Thyroid gland (tissue), 4 donors: Measurements from ENCODE around the gene CHST14. TPM values are rescaled to one million over a fixed set of nuclear protein-coding genes. Genes with fewer than 3 reads are reported as not detected.

Experiments
- DNase-seq, 2 donors: peaks; one replicate each; pipeline ENCODE4 v3.0.0-alpha.2; 2019
- H3K27ac ChIP-seq, 3 donors: fragments of 200-600 bp; sonication (generic); 1 replicate in 2 of 3; 2 replicates in 1 of 3; pipeline ENCODE4 v1.5.1; 2016 to 2019; ENCODE audit warnings: mild to moderate bottlenecking in 1 of 3, moderate library complexity in 1 of 3
- H3K27me3 ChIP-seq: fragments of 200-600 bp; sonication (generic); one replicate; pipeline ENCODE4 v1.5.1; 2019
- H3K36me3 ChIP-seq, 2 donors: fragments of 200-600 bp; sonication (generic); one replicate each; pipeline ENCODE4 v1.5.1; 2016 to 2019
- H3K4me1 ChIP-seq, 2 donors: fragments of 200-600 bp; sonication (generic); one replicate each; pipeline ENCODE4 v1.5.1; 2017 to 2019
- H3K4me3 ChIP-seq, 3 donors: fragments of 200-600 bp; sonication (generic); replicated peaks in 1 of 3; 1 replicate in 2 of 3; 2 replicates in 1 of 3; pipeline ENCODE4 v1.5.1; 2016; ENCODE audit warnings: mild to moderate bottlenecking in 1 of 3
- H3K9me3 ChIP-seq: fragments of 200-600 bp; sonication (generic); one replicate; pipeline ENCODE4 v1.5.1; 2017
- POLR2A ChIP-seq, 2 donors: fragments of 450-650 bp; IDR thresholded peaks; one replicate each; pipeline ENCODE4 v1.6.1; 2017; ENCODE audit warnings: antibody characterized with exemption in 2 of 2, mild to moderate bottlenecking in 2 of 2, moderate library complexity in 1 of 2
- WGBS, 2 donors: methylation state at CpG; one replicate each; pipeline ENCODE4 v1.1.5; 2017; 5-methylcytosine and 5-hydroxymethylcytosine counted together
- intact Hi-C: fragments of 100-400 bp; cut with DNase I; formaldehyde crosslinking; loops from one replicate; pipeline ENCODE4 v1.15.1; 2023
- total RNA-seq, 4 donors: library from RNA; depleted of rRNA; stranded (reverse); fragments of >200 nt; gene quantifications; one replicate each; pipeline ENCODE4 v1.2.3, GENCODE V29; 2016
- TF ChIP-seq, protein P1 (sequence below), 6 experiments: fragments of 200-600 bp in 3 of 6; fragments of 450-650 bp in 3 of 6; sonication (generic) in 3 of 6; IDR thresholded peaks; one replicate each; pipeline ENCODE4 v1.5.1; 2016 to 2019; ENCODE audit warnings: antibody characterized with exemption in 6 of 6, mild to moderate bottlenecking in 2 of 6, inconsistent platforms in 1 of 6, moderate library complexity in 1 of 6

Gene CHST14
- total RNA-seq, 4 donors from 2014 or later: 15.7 to 22.6 (median 20.1) TPM

DNA sequence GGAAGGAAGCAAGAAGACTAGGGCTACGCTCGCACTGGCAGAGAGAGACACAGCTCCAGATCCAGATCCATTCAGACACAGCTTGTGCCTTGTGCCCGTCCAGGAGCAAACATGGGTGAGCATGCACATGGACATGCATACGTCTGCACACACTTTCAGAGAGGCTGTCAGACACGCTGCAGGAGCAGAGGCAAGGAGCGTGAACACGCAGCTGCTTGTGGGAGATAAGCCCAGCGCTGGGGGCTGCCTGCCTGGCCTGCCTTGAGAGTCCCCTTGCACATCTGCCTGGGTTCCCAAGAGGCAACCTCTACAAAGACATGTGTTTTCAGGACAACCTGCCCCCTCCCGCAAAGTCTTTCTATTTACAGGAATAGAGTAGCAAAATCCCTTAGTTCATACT is 43.6 kb upstream of the CHST14 start:
- Histone ChIP-seq H3K4me1 (no peaks in the 10 kb centered on the region), H3K36me3 (no peaks in the 10 kb centered on the region), H3K27ac (no peak overlapping the region), H3K9me3 (no peaks in the 10 kb centered on the region), H3K27me3 (no peaks in the 10 kb centered on the region), H3K4me3 (no peak overlapping the region)
- WGBS, 2 donors: 85 to 88% methylated on average over 9 of the region's 9 CpGs
- intact Hi-C loops: loop anchor here (10.0 kb wide), 1 partner anchor 62 kb away; no protein-coding TSS in a partner anchor
- TF ChIP-seq, protein P1, sequence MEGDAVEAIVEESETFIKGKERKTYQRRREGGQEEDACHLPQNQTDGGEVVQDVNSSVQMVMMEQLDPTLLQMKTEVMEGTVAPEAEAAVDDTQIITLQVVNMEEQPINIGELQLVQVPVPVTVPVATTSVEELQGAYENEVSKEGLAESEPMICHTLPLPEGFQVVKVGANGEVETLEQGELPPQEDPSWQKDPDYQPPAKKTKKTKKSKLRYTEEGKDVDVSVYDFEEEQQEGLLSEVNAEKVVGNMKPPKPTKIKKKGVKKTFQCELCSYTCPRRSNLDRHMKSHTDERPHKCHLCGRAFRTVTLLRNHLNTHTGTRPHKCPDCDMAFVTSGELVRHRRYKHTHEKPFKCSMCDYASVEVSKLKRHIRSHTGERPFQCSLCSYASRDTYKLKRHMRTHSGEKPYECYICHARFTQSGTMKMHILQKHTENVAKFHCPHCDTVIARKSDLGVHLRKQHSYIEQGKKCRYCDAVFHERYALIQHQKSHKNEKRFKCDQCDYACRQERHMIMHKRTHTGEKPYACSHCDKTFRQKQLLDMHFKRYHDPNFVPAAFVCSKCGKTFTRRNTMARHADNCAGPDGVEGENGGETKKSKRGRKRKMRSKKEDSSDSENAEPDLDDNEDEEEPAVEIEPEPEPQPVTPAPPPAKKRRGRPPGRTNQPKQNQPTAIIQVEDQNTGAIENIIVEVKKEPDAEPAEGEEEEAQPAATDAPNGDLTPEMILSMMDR (IDR thresholded peaks at IDR 0.05): no peak
- TF ChIP-seq POLR2A (IDR thresholded peaks at IDR 0.05): no peak
- no peak for DNase-seq

DNA sequence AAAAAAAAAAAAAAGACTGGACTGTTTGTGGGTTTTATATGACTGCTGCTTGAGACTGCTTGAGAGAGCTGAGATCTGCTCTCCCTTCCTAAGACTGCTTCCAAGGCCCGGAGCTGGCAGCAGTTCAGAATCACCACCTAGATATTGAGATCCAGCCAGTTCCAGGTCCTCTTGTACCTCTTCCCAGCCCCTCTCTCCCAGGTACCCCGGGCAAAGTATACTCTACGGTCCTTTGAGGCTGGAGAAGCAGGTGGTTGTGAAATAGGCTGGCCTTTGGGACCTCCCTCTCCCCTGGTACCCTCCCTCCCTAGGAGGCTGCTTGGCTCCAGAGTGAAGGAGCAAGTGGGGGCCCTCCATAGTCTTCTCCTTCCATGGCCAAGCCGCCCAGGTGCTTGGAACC is 42.6 kb upstream of the CHST14 start:
- no peaks in the 10 kb centered on the region for H3K4me1 ChIP-seq
- peak; percentile 80 to 85 for DNase-seq
- no peaks in the 10 kb centered on the region for H3K36me3 ChIP-seq
- intact Hi-C loops: loop anchor here (10.0 kb wide), 1 partner anchor 63 kb away; no protein-coding TSS in a partner anchor
- no peak overlapping the region for H3K4me3 ChIP-seq
- no peaks in the 10 kb centered on the region for H3K9me3 ChIP-seq
- no peaks in the 10 kb centered on the region for H3K27me3 ChIP-seq
- TF ChIP-seq POLR2A (IDR thresholded peaks at IDR 0.05): no peak
- TF ChIP-seq, protein P1 (IDR thresholded peaks at IDR 0.05): no peak
- 28 to 41% methylated on average over 3 to 4 of the region's 4 CpGs for WGBS, 2 donors
- no peak overlapping the region for H3K27ac ChIP-seq

DNA sequence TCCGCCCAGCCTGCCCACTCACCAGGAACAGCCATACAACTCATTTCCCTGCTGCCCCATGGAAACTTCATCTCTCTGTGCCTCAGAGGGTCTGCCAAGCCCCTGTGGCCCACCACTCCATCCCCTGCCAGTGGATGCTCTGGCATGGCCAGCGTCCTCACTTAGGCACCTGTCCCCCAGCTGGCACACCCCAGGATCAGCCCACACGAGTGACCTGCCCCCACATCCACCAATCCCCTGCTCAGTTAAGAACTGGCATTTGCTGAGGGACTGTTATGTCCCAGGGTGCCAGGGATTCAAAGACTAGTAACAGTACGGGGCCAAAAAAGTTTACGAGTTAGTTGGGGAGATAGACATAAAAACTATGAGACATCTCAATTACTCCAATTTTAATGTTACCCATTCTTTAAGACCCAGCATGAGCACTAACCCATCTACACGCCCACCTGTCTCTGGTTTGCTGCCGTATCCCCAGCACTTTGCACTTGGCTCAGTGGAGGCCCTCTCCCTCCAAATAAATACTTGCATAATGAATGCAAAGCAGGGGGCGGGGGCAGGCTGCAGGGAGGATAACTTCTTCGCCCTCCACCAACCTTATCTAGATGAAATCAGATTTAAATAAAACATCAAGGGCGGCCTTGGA is 41.6 kb upstream of the CHST14 start:
- Histone ChIP-seq H3K27ac (no peak overlapping the region), H3K4me1 (no peaks in the 10 kb centered on the region), H3K9me3 (no peaks in the 10 kb centered on the region), H3K36me3 (no peaks in the 10 kb centered on the region), H3K27me3 (no peaks in the 10 kb centered on the region), H3K4me3 (no peak overlapping the region)
- TF ChIP-seq, protein P1 (IDR thresholded peaks at IDR 0.05): no peak
- TF ChIP-seq POLR2A (IDR thresholded peaks at IDR 0.05): no peak
- WGBS, 2 donors: 89 to 92% methylated on average over 9 to 10 of the region's 10 CpGs
- intact Hi-C loops: loop anchor here (10.0 kb wide), 1 partner anchor 64 kb away; no protein-coding TSS in a partner anchor
- DNase-seq: no peak

GRCh38 chr15:40430271-40430805 is 40.4 kb upstream of the CHST14 start:
- Histone ChIP-seq H3K27ac (no peak overlapping the region), H3K4me1 (no peaks in the 10 kb centered on the region), H3K4me3 (no peak overlapping the region), H3K27me3 (no peaks in the 10 kb centered on the region), H3K9me3 (no peaks in the 10 kb centered on the region), H3K36me3 (no peaks in the 10 kb centered on the region)
- 78 to 81% methylated on average over 10 of the region's 10 CpGs for WGBS, 2 donors
- DNase-seq: no peak
- intact Hi-C loops: no loop called here
- TF ChIP-seq, protein P1 (IDR thresholded peaks at IDR 0.05): no peak
- TF ChIP-seq POLR2A (IDR thresholded peaks at IDR 0.05): no peak

DNA sequence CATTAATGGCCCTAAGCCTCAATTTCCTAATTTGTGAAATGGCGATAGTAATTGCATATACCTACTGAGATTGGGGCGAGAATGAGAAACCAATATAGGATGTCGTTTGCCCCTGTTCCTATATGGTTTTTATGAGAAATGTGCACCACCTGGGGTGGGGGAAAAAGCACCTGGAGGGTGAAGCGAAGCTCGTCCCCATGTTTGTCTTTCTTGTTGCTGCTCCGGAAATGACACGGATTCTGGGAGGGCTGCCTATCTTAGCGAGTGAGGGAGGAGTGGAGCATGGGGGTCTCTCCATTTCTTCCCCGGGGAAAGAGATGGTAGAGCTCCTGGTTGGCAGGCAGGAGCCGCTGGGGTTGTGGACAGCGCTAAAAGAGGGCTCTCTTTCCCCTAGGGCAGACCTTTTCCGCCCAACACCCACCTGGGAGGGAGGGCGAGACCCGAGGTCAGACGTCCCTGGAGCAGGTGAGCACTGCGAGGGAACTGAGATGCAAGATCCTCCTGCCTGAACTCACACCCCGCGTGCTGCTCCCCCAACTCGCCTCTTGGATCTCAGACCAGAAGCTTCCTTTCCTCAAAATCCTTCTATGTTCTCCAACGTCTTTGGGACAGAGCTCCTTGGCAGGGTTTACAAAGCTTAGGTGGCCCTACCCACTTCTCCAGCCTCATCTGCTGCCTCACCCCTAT is 35.6 kb upstream of the CHST14 start:
- 57 to 62% methylated on average over 19 to 20 of the region's 20 CpGs for WGBS, 2 donors
- H3K27ac ChIP-seq: no peak overlapping the region
- H3K36me3 ChIP-seq: no peaks in the 10 kb centered on the region
- peaks cover 11 to 31% of the 10 kb centered on the region in 2 donors for H3K4me1 ChIP-seq
- H3K9me3 ChIP-seq: no peaks in the 10 kb centered on the region
- no peak overlapping the region for H3K4me3 ChIP-seq
- no peak for TF ChIP-seq POLR2A (IDR thresholded peaks at IDR 0.05)
- TF ChIP-seq, protein P1 (IDR thresholded peaks at IDR 0.05): no peak
- intact Hi-C loops: no loop called here
- no peak for DNase-seq
- no peaks in the 10 kb centered on the region for H3K27me3 ChIP-seq
